GM23338 (cell line): ENCODE data around the gene LTB. TPM values are rescaled to one million over a fixed set of nuclear protein-coding genes. Genes with fewer than 3 reads are reported as not detected.

ENCODE experiments used
- ATAC-seq: fragments of 200-7000 bp; cut with Tn5 transposase; 3 replicates; pipeline ENCODE4 v1.9.1; 2020
- DNase-seq: peaks from one replicate; pipeline ENCODE4 v3.0.0-alpha.2; 2015; ENCODE audit warnings: low spot score
- H2AFZ ChIP-seq: fragments of 200-600 bp; sonication (generic); 2 replicates; pipeline ENCODE4 v1.8.0; 2016; ENCODE audit warnings: antibody characterized with exemption, mild to moderate bottlenecking, moderate library complexity
- H3F3A ChIP-seq: fragments of 200-600 bp; sonication (generic); replicated peaks from 2 replicates; pipeline ENCODE4 v1.8.0; 2017; ENCODE audit warnings: antibody characterized with exemption, mixed run types, low read depth
- H3K27ac ChIP-seq: fragments of 200-600 bp; sonication (generic); 2 replicates; pipeline ENCODE4 v1.6.1; 2016; ENCODE audit warnings: low read depth
- H3K27me3 ChIP-seq: fragments of 200-600 bp; sonication (generic); 2 replicates; pipeline ENCODE4 v1.8.0; 2016; ENCODE audit warnings: mild to moderate bottlenecking, mixed run types, moderate library complexity; ENCODE audit not compliant: insufficient read depth
- H3K36me3 ChIP-seq: fragments of 200-600 bp; sonication (generic); 2 replicates; pipeline ENCODE4 v1.8.0; 2016; ENCODE audit warnings: mild to moderate bottlenecking; ENCODE audit not compliant: insufficient read depth
- H3K4me1 ChIP-seq: fragments of 200-600 bp; sonication (generic); 2 replicates; pipeline ENCODE4 v1.8.0; 2016; ENCODE audit warnings: mild to moderate bottlenecking, moderate library complexity; ENCODE audit not compliant: insufficient read depth
- H3K4me2 ChIP-seq: fragments of 200-600 bp; sonication (generic); 2 replicates; pipeline ENCODE4 v1.7.1; 2017; ENCODE audit warnings: mixed run types
- H3K4me3 ChIP-seq: fragments of 200-600 bp; sonication (generic); 2 replicates; pipeline ENCODE4 v1.6.1; 2016; ENCODE audit warnings: mixed run types
- H3K79me2 ChIP-seq: fragments of 200-600 bp; sonication (generic); replicated peaks from 2 replicates; pipeline ENCODE4 v1.8.0; 2017; ENCODE audit warnings: mild to moderate bottlenecking; ENCODE audit not compliant: insufficient read depth
- H3K9me2 ChIP-seq: fragments of 200-600 bp; sonication (generic); 2 replicates; pipeline ENCODE4 v1.8.0; 2017; ENCODE audit not compliant: insufficient read depth
- H4K20me1 ChIP-seq: fragments of 200-600 bp; sonication (generic); replicated peaks from 2 replicates; pipeline ENCODE4 v1.8.0; 2017; ENCODE audit warnings: mild to moderate bottlenecking; ENCODE audit not compliant: insufficient read depth
- H3K27ac Mint-ChIP-seq: 2 replicates; pipeline ENCODE4 v1.8.0; 2020; ENCODE audit warnings: inconsistent platforms, mild to moderate bottlenecking, moderate library complexity, mixed read lengths
- H3K27me3 Mint-ChIP-seq: 3 replicates; pipeline ENCODE4 v1.8.0; 2022; ENCODE audit warnings: low read depth, mild to moderate bottlenecking, moderate library complexity, mixed read lengths, inconsistent platforms; ENCODE audit not compliant: insufficient read depth, poor library complexity
- H3K36me3 Mint-ChIP-seq: 3 replicates; pipeline ENCODE4 v1.8.0; 2021; ENCODE audit warnings: low read depth, mild to moderate bottlenecking, inconsistent platforms, moderate library complexity, mixed read lengths
- H3K4me1 Mint-ChIP-seq: 3 replicates; pipeline ENCODE4 v1.8.0; 2020; ENCODE audit warnings: mild to moderate bottlenecking, inconsistent platforms, mixed read lengths
- H3K4me3 Mint-ChIP-seq: 3 replicates; pipeline ENCODE4 v1.8.0; 2021; ENCODE audit warnings: moderate library complexity, mild to moderate bottlenecking, inconsistent platforms, mixed read lengths
- H3K9me3 Mint-ChIP-seq: 3 replicates; pipeline ENCODE4 v1.8.0; 2020; ENCODE audit warnings: moderate library complexity, mild to moderate bottlenecking, inconsistent platforms, mixed read lengths
- CREB1 ChIP-seq: fragments of 250-450 bp; sonication (Bioruptor Pico); IDR thresholded peaks from 2 replicates; pipeline ENCODE4 v1.5.0; 2020; ENCODE audit warnings: low read depth, mild to moderate bottlenecking, moderate library complexity
- EZH2 ChIP-seq: fragments of 200-600 bp; sonication (generic); IDR thresholded peaks from one replicate; pipeline ENCODE4 v1.8.0; 2017; ENCODE audit warnings: antibody characterized with exemption, mild to moderate bottlenecking, low read depth; ENCODE audit not compliant: unreplicated experiment
- EZH2phosphoT487 ChIP-seq: fragments of 200-600 bp; sonication (generic); IDR thresholded peaks from one replicate; pipeline ENCODE4 v1.8.1; 2018; ENCODE audit warnings: antibody characterized with exemption; ENCODE audit not compliant: unreplicated experiment
- JUNB ChIP-seq: IDR thresholded peaks from one replicate; pipeline ENCODE4 v1.6.1; 2016; ENCODE audit warnings: antibody characterized with exemption; ENCODE audit not compliant: unreplicated experiment
- NANOG ChIP-seq: IDR thresholded peaks from 2 replicates; pipeline ENCODE4 v1.6.1; 2016; ENCODE audit warnings: antibody characterized with exemption, borderline replicate concordance
- POLR2AphosphoS5 ChIP-seq: IDR thresholded peaks from 2 replicates; pipeline ENCODE4 v1.6.1; 2016; ENCODE audit warnings: antibody characterized with exemption, low read depth
- STAT1 ChIP-seq: IDR thresholded peaks from one replicate; pipeline ENCODE4 v1.6.1; 2016; ENCODE audit warnings: antibody characterized with exemption; ENCODE audit not compliant: unreplicated experiment
- ZNF114 ChIP-seq: fragments of 250-450 bp; sonication (Bioruptor Pico); IDR thresholded peaks from 2 replicates; pipeline ENCODE4 v1.5.0; 2020; ENCODE audit warnings: mild to moderate bottlenecking, moderate library complexity
- polyA plus RNA-seq: library from polyadenylated mRNA; unstranded; fragments of >200 nt; fragmentation: Nextera tagmentation; extraction: Ambion mirVana; gene quantifications from 2 replicates; pipeline ENCODE4 v1.2.1, GENCODE V29; 2016
- total RNA-seq: library from RNA; depleted of rRNA; stranded (reverse); fragments of >200 nt; shearing (Covaris generic); gene quantifications from 2 replicates; pipeline ENCODE4 v1.2.3, GENCODE V29; 2014
- TF ChIP-seq, protein P1 (sequence below): IDR thresholded peaks from 2 replicates; pipeline ENCODE4 v1.6.1; 2016; ENCODE audit warnings: antibody characterized with exemption

The LTB gene
- total and polyA plus RNA-seq, 2 experiments from 2014 or later = 1.7 TPM; not detected in 1

DNA sequence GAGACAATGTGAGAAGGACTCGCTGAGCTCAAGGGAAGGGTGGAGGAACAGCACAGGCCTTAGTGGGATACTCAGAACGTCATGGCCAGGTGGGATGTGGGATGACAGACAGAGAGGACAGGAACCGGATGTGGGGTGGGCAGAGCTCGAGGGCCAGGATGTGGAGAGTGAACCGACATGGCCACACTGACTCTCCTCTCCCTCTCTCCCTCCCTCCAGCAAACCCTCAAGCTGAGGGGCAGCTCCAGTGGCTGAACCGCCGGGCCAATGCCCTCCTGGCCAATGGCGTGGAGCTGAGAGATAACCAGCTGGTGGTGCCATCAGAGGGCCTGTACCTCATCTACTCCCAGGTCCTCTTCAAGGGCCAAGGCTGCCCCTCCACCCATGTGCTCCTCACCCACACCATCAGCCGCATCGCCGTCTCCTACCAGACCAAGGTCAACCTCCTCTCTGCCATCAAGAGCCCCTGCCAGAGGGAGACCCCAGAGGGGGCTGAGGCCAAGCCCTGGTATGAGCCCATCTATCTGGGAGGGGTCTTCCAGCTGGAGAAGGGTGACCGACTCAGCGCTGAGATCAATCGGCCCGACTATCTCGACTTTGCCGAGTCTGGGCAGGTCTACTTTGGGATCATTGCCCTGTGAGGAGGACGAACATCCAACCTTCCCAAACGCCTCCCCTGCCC lies 5.2 kb downstream of the LTB start:
- Histone ChIP-seq H4K20me1 (no peaks in the 10 kb centered on the region), H3K9me2 (no peaks in the 10 kb centered on the region), H3K27ac (no peak overlapping the region), H3K36me3 (no peaks in the 10 kb centered on the region), H2AFZ (no peak overlapping the region), H3K27me3 (peaks cover 18% of the 10 kb centered on the region), H3F3A (no peaks in the 10 kb centered on the region), H3K4me1 (peaks cover 4% of the 10 kb centered on the region; the same call in 1 of the 2 replicates), H3K4me2 (no peak overlapping the region), H3K4me3 (no peak overlapping the region), H3K79me2 (no peaks in the 10 kb centered on the region)
- ATAC-seq (no peak), DNase-seq (no peak)
- no peak overlapping the region for H3K4me3 Mint-ChIP-seq
- TF ChIP-seq EZH2 (no peak), NANOG (no peak), JUNB (no peak), ZNF114 (CRISPR knock-in tag) (no peak), POLR2AphosphoS5 (no peak), EZH2phosphoT487 (no peak), CREB1 (CRISPR knock-in tag) (no peak), STAT1 (no peak)
- H3K36me3 Mint-ChIP-seq = no peaks in the 10 kb centered on the region; the same call in 2 of the 3 replicates
- peaks cover 40% of the 10 kb centered on the region for H3K27me3 Mint-ChIP-seq
- no peak overlapping the region for H3K27ac Mint-ChIP-seq
- peaks cover 27% of the 10 kb centered on the region for H3K4me1 Mint-ChIP-seq
- peaks cover 3% of the 10 kb centered on the region; the same call in 2 of the 3 replicates for H3K9me3 Mint-ChIP-seq

DNA sequence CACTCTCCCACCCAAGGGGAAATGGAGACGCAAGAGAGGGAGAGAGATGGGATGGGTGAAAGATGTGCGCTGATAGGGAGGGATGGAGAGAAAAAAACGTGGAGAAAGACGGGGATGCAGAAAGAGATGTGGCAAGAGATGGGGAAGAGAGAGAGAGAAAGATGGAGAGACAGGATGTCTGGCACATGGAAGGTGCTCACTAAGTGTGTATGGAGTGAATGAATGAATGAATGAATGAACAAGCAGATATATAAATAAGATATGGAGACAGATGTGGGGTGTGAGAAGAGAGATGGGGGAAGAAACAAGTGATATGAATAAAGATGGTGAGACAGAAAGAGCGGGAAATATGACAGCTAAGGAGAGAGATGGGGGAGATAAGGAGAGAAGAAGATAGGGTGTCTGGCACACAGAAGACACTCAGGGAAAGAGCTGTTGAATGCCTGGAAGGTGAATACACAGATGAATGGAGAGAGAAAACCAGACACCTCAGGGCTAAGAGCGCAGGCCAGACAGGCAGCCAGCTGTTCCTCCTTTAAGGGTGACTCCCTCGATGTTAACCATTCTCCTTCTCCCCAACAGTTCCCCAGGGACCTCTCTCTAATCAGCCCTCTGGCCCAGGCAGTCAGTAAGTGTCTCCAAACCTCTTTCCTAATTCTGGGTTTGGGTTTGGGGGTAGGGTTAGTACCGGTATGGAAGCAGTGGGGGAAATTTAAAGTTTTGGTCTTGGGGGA lies 6.1 kb downstream of the LTB start:
- Histone ChIP-seq H3K9me2 (no peaks in the 10 kb centered on the region), H3K4me2 (no peak overlapping the region), H3K36me3 (no peaks in the 10 kb centered on the region), H3K4me1 (no peaks in the 10 kb centered on the region), H3F3A (no peaks in the 10 kb centered on the region), H3K27ac (no peak overlapping the region), H3K27me3 (peaks cover 9% of the 10 kb centered on the region), H4K20me1 (no peaks in the 10 kb centered on the region), H2AFZ (no peak overlapping the region), H3K4me3 (no peak overlapping the region), H3K79me2 (no peaks in the 10 kb centered on the region)
- Mint-ChIP-seq H3K4me3 (no peak overlapping the region), H3K9me3 (peaks cover under 1% of the 10 kb centered on the region; the same call in 2 of the 3 replicates), H3K36me3 (no peaks in the 10 kb centered on the region; the same call in 2 of the 3 replicates), H3K4me1 (peaks cover 18% of the 10 kb centered on the region), H3K27ac (no peak overlapping the region), H3K27me3 (peaks cover 34% of the 10 kb centered on the region)
- ATAC-seq = no peak
- TF ChIP-seq EZH2 (no peak), JUNB (no peak), EZH2phosphoT487 (no peak)
- TF ChIP-seq, protein P1, sequence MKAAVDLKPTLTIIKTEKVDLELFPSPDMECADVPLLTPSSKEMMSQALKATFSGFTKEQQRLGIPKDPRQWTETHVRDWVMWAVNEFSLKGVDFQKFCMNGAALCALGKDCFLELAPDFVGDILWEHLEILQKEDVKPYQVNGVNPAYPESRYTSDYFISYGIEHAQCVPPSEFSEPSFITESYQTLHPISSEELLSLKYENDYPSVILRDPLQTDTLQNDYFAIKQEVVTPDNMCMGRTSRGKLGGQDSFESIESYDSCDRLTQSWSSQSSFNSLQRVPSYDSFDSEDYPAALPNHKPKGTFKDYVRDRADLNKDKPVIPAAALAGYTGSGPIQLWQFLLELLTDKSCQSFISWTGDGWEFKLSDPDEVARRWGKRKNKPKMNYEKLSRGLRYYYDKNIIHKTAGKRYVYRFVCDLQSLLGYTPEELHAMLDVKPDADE = no peak
- no peak for DNase-seq
